Calu3 (cell line): ENCODE results near the gene CEP85. TPM values are rescaled to one million over a fixed set of nuclear protein-coding genes. Genes with fewer than 3 reads are reported as not detected.

Experiments used
- BruUV-seq: library from RNA; stranded (reverse); fragments of 400-500 nt; replicated peaks from 2 replicates; lab custom pipeline; 2021; lab: Mats Ljungman, UMichigan
- CTCF ChIA-PET: fragments of 300-600 bp; sonication (Branson Sonifier 250); formaldehyde crosslinking; loops from one replicate; lab custom pipeline; 2022; ENCODE audit warnings: antibody characterized with exemption; lab: Charles Lee
- DNase-seq: peaks from one replicate; pipeline ENCODE4 v3.0.0; 2022
- H3K27ac Mint-ChIP-seq: one replicate; pipeline ENCODE4 v1.8.0; 2022; ENCODE audit warnings: mixed read lengths; ENCODE audit not compliant: unreplicated experiment
- H3K27me3 Mint-ChIP-seq: one replicate; pipeline ENCODE4 v1.8.0; 2022; ENCODE audit warnings: mixed read lengths; ENCODE audit not compliant: unreplicated experiment
- H3K36me3 Mint-ChIP-seq: one replicate; pipeline ENCODE4 v1.8.0; 2022; ENCODE audit warnings: mild to moderate bottlenecking, moderate library complexity, mixed read lengths; ENCODE audit not compliant: insufficient read depth, unreplicated experiment
- H3K4me1 Mint-ChIP-seq: one replicate; pipeline ENCODE4 v1.8.0; 2022; ENCODE audit warnings: mild to moderate bottlenecking, low read depth, mixed read lengths; ENCODE audit not compliant: unreplicated experiment
- H3K4me3 Mint-ChIP-seq: one replicate; pipeline ENCODE4 v1.8.0; 2022; ENCODE audit warnings: mild to moderate bottlenecking, low read depth, moderate library complexity, mixed read lengths; ENCODE audit not compliant: unreplicated experiment
- H3K9me3 Mint-ChIP-seq: one replicate; pipeline ENCODE4 v1.8.0; 2022; ENCODE audit warnings: low read depth, mixed read lengths; ENCODE audit not compliant: unreplicated experiment
- CTCF ChIP-seq: fragments of 200-600 bp; IDR thresholded peaks from one replicate; pipeline ENCODE4 v1.8.0; 2022; ENCODE audit warnings: antibody characterized with exemption; ENCODE audit not compliant: unreplicated experiment
- intact Hi-C: fragments of 100-400 bp; cut with micrococcal nuclease; formaldehyde crosslinking; loops from one replicate; pipeline ENCODE4 v1.10.0; 2022; ENCODE audit not compliant: unreplicated experiment
- total RNA-seq: library from RNA; stranded (reverse); gene quantifications from 2 replicates; pipeline ENCODE4 v1.2.3, GENCODE V29; 2022

The CEP85 gene
- total RNA-seq, 1 experiment from 2014 or later: 19.9 TPM

- peaks cover 60% of the 10 kb centered on the region for H3K4me1 Mint-ChIP-seq
- BruUV-seq: no TSS peak
- H3K36me3 Mint-ChIP-seq: peaks cover 68% of the 10 kb centered on the region
- no peaks in the 10 kb centered on the region for H3K9me3 Mint-ChIP-seq
- intact Hi-C loops: loop anchor here (5.0 to 10.0 kb wide), 2 partner anchors 84 to 116 kb away; no protein-coding TSS in a partner anchor
- H3K27me3 Mint-ChIP-seq: no peaks in the 10 kb centered on the region
- peak overlapping the region; percentile 38 for H3K4me3 Mint-ChIP-seq
- CTCF ChIA-PET: interaction anchor here (0.5 to 1.3 kb wide), 3 partner anchors 21 to 113 kb away, joined by 3 to 6 read pairs (median 3); no protein-coding TSS in a partner anchor
- no peak for TF ChIP-seq CTCF
- H3K27ac Mint-ChIP-seq: peak overlapping the region; percentile 92
- no peak for DNase-seq
Measured at GRCh38 chr1:26278303-26278702, 44.3 kb downstream of the CEP85 start.

GRCh38 chr1:26278724-26279455 lies 44.9 kb downstream of the CEP85 start:
- Mint-ChIP-seq H3K4me1 (peaks cover 60% of the 10 kb centered on the region), H3K27me3 (no peaks in the 10 kb centered on the region), H3K27ac (peak overlapping the region; percentile 92), H3K9me3 (no peaks in the 10 kb centered on the region), H3K4me3 (peak overlapping the region; percentile 81), H3K36me3 (peaks cover 73% of the 10 kb centered on the region)
- no peak for TF ChIP-seq CTCF
- BruUV-seq: TSS peak; percentile 71
- DNase-seq: no peak
- CTCF ChIA-PET: interaction anchor here (1.0 to 1.2 kb wide), 2 partner anchors 113 to 138 kb away, joined by 3 read pairs; no protein-coding TSS in a partner anchor
- intact Hi-C loops: loop anchor here (5.0 to 10.0 kb wide), 2 partner anchors 83 to 116 kb away; no protein-coding TSS in a partner anchor

GRCh38 chr1:26279456-26280332 lies 45.7 kb downstream of the CEP85 start, which contains the start of gene SH3BGRL3:
SH3BGRL3 (plus strand) TSS chr1:26280086; CDS start chr1:26280156, 70 bp downstream.
- peak within 1 kb of the TSS; percentile 81 for H3K4me3 Mint-ChIP-seq
- DNase-seq: peak; percentile 82
- H3K9me3 Mint-ChIP-seq: no peaks in the 10 kb centered on the region
- H3K27ac Mint-ChIP-seq: peak within 1 kb of the TSS; percentile 92
- CTCF ChIA-PET: interaction anchor here (0.5 to 1.2 kb wide), 4 partner anchors 19 to 137 kb away, joined by 3 to 4 read pairs (median 3); no protein-coding TSS in a partner anchor
- peaks cover 70% of the 10 kb centered on the region for H3K36me3 Mint-ChIP-seq
- H3K27me3 Mint-ChIP-seq: no peaks in the 10 kb centered on the region
- no peak for TF ChIP-seq CTCF
- H3K4me1 Mint-ChIP-seq: peaks cover 58% of the 10 kb centered on the region
- intact Hi-C loops: loop anchor here (5.0 to 10.0 kb wide), 2 partner anchors 83 to 115 kb away; no protein-coding TSS in a partner anchor
- no TSS peak for BruUV-seq
